ENCODE results near the gene RAI1.
"Not testable (repeated sequence)": the region's sequence is repeated elsewhere in the genome, so short reads cannot be mapped to it uniquely, and the experiment has no call there.

Gene RAI1

DNA sequence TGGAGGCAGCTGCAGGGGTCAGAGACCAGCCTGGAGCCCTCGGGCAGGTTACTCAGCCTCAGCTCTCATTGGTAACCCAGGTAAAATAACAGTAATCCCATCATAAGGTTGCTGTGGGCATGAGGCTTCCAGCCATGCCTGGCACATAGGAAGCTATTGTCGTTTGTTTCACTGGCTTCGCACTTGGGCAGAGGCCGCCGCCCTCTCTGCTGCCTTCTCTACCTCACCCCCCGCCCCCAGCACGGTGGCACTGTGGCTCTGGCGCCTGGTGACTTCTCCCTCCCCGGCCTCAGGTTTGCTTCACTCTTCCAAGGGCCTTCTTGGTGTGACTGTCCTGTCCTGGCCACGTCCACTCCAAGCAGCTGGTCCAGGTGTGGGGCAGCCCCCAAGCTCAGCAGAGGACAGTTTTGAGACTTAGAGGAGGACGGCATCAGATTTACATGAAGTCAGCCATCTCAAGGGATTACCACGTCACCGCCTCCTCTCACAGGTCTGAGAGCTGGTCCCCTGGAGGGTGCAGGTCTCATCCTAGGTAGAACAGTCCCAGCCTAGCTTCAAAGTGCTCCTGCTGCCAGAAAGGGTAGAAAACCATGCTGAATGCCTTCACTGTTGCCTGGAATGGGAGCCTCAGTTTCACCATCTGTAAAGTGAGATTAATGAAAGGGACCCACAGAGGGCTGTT, 120.7 kb downstream of the RAI1 start:
- DNase-seq (ENCODE audit: low read depth), result no peak

DNA sequence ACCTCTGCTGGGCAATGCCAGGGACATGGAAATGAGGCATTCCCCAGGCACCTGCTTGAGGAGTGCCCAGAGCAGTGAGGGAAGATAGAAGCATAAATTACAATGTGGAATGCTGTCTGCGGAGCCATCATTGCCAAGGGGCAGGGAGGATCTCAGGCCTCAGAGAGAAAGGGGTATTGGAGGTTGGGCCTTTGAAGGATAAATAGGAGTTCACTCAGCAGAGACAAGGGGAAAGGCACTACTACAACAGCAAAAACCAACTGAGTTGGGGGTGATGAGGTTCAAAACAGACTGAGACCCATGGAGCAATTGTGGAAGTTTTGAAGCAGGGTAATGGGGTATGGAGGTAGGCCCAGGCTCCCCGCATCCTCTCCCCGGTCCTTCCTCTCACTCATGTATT, 122.7 kb downstream of the RAI1 start:
- DNase-seq (ENCODE audit: low read depth), result no peak

DNA sequence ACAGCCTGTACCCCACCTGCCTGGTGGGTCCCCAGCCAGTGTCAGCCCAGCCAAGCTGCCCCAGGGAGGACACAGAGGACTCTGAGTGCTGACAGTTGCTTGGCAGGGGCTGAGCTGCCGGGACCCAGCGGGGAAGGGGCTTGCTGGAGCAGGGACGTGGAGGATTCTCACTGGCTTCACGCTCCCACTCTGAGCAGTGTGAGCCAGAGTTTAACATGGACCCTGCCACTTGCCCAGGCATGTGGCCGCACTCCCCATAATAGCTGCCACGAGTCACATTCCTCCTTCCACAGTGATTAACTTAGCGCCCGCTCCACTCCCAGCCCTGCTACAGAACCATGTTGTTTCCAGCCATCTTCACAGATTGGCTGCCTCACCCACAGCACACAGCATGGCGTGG, 124.3 kb downstream of the RAI1 start:
- no peak for DNase-seq (ENCODE audit: low read depth)

DNA sequence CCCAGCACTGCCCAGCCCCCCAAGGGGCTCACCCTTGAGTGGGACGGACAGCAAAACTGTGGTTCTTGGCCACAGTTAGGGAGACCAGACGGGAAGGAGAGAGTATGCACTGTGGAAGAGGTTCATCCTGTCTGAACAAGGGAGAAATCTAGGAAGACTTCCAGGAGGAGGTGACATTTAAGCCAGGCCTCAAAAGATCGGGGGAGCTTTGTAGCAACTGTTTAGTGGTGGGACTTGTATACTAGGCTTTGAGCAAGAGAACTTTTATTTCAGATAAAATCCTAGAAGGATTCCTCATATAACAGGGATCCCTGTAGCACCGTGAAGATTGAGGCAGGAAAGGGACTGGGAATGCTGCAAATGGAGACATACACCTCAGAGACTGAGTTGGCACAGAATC, 124.8 kb downstream of the RAI1 start:
- DNase-seq (ENCODE audit: low read depth), result no peak

DNA sequence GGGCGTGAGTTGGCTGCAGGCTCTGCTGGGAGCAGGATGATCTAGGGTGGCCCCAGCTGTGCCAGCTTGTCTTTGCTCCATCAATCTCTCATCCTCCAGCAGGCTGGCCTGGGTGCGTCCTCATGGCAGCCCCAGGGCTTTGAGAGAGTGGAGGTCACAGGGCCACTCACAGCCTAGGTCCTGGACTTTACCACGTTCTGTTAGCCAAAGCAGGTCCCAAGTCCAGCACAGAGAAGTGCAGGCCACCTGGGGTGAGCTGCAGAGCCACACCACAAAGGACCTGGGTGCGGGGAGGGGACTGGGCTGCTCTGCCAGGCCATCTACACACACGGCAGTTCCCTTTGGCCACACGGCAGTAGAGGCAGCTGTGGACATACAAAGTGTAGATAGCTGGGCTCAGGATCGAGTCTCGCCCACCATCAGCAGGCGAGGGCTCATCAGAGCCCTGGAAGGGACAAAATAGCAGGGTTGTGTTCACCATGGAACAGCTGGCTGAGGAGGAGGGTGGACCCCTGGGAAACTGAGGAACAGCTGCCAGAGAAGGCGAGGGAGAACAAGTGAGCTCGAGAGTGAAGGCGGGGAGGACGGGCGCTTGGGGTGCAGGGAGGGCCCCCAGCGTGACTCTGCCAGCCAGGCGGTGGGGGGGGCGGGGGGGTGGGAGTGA, 125.5 kb downstream of the RAI1 start:
- DNase-seq (ENCODE audit: low read depth), result no peak

DNA sequence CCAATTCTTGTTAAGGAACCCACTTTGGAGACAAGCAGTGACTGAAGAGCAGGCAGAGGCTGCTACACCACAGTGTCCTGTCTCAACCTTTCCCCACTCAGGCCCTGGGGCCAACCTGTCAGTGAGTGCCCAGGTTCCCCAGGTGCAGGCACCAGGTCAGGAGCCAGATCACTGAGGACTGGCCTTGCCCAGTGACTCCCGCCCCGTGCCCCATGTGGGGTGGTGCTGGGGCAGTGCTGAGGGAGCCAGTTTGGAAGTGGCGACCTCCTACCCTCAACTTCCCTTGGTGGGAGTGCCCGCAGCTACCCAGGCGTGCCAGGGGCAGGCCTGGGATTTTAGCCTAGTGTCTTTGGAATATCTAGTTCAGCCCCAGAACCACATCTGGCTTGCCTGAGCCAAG, 126.2 kb downstream of the RAI1 start:
- DNase-seq (ENCODE audit: low read depth), result no peak

DNA sequence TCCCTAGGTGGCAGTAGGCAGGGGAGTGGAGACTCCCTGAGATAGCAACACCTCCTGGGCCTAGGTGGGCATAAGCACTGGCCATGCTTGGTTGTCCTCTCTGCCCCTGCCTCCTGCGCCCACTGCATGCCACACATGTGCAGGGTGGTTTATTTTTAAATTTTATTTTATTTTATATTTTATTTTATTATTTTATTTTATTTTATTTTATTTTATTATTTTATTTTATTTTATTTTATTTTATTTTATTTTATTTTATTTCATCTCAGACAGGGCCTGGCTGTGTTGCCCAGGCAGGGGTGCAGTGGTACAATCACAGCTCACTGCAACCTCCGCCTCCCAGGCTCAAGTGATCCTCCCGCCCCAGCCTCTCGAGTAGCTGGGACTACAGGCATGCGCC, 126.9 kb downstream of the RAI1 start:
- not testable (repeated sequence) for DNase-seq (ENCODE audit: low read depth)

DNA sequence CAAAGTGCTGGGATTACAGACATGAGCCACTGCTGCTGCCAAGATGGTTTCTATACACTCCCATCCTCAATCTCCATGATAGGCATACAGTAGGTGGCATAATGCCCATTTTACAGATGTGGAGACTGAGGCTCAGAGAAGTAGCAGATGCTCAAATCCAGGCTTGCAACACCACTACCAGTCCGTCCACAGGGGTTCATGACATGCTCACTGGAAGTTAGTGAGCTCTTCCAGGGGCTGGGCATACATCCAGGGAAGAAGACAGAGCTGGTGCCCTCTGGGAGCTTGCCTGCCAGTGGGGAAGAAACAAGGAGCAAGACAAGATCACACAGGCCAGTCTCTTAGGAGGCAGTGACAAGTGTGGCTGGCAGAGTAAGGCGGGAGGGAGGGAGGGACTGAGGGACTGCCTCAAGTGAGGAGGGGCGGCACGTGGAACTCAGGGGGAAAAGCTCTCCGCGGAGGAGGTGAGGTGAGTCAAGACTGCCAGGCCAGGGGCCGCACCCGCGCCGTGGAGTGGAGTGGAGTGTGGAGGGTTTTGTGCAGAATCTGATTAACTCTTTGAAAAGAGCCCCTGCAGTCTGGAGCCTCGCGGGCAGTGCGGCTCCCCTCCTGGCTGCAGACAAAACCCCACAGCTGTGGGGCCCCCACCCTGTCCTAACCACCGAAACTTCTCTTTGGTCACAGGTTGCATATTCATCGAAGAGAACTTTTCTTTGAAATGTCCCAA, 127.6 kb downstream of the RAI1 start:
- DNase-seq (ENCODE audit: low read depth), result no peak

DNA sequence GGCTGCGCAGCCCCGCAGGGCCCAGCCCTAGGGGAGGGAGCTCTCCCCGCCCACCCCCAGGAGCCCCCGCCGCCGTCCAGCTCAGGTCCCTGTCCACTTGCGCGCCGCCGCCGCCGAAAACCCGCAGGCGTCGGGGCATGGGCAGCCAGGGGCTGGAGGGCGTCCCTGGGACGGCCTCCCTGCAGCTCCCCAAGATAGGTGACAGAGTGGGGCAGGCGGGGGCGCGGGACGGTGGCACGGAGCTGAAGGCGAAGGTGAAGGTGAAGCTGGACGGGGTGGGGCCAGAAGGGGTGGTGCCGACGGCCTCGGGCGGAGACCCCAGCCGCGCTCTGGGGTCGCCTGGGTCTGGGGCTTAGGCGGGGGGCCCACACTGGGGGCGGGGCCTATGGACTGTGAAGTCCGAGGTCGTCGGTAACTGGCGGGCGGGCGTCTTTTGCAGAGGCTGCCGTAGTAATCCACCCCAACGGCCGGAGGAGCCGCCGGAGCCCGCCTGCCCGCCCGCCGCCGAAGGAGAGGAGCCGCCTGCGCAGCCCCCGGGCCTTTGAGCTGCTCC, 128.3 kb downstream of the RAI1 start:
- no peak for DNase-seq (ENCODE audit: low read depth)

DNA sequence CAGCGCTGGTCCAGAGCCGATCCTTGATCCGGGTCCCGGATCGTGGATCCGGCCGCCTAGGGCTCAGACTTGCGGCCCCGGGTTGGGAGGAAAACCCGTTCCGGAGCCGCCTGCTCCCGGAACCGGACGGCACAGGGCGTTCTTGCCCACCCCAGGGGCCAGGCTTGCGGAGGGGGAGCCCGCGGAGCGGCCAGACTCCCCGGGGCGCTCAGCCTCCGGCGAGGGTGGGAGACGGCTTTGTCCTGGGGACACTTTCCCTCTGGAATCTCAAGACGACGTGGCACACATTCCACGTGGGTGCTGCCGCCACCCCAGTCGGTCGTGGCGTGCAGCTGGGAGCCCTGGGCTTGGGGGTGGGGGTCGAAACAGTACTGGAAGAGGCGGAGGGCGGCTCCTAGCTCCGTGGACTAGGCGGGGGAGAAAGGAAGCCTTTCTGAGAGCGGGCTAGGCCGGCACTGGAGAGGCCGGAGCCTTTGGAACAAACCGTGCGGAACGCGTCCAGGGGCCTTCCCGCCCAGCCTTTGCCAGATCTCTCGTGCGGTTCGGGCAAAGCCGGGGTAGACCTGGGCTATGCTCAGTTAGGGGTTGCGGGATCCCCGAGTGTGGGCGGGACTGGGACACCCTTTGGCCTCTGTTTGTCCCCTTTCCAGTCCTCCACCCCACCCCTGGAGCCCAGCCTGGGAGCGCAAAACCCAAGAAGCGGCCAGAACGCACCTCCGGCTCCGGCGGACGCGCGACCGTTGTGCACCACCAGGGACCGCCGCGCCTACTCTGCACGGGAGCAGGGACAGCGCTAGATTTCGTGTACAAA, 129.0 kb downstream of the RAI1 start:
- no peak for DNase-seq (ENCODE audit: low read depth)

DNA sequence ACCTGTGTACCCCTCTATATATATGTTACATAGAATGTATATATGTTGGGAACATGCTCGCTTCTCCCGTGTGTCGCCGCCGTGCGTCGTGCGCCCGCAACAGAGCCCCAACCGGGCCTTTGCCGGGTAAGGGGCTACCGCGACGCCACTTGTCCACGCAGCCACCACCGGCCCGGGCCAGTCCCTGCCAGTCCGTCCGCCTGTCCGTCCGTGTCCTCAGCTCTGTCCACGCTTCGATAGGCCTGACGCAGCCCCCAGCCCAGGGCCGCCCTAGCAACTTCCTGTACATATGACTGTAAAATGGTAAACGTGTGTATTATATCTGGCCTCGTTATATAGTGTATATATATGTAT, 129.6 kb downstream of the RAI1 start:
- DNase-seq (ENCODE audit: low read depth), result no peak

DNA sequence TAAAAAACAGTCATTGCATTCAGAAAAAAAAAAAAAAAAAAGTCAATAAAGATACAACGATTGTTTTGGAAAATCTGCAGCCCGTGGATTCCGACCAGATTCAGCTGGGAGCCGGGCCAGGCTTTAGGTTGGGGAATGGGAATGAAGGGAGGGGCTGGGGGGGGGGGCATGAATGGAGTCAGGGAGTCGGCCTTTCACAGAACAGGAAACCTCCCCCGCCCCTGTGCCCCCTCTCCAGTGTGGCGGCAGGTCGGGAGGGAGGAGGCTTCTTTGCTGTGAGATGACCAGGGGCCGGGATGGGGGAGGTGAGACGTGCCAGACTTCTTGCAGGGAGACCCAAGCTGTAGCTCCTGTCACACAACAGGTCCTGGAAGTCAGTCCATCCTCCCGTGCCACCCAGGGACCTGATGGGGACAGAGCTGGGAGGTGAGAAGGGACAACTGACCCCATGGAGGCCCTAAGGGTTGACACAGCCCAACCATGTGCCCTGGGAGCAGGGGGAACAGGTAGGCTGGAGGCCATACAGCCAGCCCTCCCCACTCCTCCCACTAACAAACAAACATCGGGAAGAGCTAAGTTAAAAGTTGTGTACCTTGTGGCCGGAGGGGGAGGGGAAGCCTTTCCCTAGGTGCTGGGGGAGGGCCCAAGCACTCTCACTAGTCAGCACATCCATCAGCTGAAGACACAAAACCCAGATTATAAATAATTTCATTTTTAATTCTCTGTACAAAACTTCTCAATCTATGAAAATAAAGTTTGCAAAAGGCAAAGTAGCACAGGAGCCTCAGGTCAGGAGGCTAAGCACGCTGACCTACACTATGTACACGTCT, 130.3 kb downstream of the RAI1 start:
- no peak for DNase-seq (ENCODE audit: low read depth)

DNA sequence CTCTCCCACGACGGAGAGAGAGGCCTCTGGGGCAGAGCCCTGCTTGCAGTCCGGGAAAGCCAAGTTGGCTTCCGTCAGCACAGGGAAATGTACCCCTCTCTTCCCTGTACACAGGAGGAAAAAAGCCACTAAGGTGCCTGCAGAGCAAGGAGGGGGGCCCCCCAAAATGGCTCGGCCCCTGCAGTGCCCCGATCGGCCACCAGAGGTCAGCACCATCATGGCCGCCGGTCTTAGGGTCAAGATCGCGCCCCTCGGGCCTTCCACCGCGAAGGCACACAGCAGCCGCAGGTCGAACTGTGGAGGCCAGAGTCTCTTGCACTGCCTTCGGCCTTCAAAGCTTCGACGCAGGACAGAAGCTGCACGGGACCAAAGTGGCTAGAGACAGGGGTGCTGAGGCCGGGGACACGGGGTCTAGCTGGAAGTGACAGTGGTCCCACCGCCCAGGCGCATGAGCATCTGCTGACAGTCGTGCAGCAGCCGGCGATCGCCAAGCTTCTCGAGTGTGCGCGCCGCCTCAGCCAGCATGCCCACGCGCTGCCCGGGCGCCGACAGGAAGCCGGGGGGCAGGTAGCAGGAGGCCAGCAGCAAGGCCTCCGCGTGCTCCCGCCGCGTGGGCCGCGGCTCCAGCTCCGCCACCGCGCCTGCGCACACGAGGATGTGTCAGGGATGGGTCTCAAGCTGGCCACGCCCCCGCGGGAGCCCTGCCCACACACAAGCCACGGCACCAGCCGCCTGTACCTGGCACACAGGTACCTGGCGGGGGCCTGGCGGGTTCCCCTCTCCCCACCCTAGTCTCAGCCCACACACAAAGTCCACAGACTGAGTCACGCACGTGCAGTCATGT, 131.2 kb downstream of the RAI1 start:
- peak; percentile 49 for DNase-seq (ENCODE audit: low read depth)

DNA sequence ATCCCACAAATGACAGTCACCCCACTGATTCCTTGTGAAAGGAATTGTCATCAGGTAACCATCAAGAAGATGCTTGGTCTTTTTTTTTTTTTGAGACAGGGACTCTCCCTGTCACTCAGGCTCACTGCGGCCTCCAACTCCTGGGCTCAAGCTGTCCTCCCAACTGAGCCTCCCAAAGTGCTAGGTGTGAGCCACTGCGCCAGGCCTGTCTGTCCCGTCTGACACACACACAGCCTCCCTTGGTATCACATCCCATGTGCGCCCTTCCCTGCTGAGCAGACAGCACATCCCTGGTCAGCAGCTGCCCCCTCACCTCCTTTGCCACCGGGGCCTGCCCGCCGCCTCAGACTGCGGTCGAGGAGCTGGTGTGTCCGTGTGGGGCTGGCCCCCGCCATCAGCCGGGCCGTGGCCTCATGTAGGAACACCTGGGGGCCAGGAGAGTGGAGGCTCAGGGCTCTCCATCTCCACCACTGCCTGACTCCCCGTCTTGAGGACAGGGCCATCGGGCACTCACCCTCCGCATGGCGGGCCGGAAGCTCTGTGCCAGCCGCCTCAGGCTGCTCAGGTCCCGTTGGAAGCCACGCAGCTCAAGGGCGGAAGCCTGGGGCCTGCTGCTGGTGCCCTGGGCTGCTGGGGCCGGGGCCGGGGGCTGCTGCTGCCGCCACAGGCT, 131.9 kb downstream of the RAI1 start:
- no peak for DNase-seq (ENCODE audit: low read depth)

DNA sequence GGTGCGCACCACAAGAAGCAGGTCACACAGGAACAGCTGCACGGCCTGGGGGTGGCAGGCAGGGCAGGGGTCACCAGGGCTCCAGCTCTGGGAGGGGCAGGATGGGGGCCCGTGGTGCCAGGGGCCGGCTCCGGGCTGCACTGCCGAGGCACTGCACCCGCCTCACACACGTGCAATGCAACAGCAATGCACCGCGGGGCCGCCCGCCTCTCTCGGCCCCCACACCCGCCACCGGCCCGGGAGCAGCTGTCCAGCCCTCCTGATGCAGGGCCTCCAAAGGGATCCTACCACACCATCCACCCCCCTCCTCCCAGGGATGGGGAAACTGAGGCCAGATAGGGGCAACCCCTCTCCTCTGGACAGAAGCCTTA, 132.5 kb downstream of the RAI1 start:
- DNase-seq (ENCODE audit: low read depth), result no peak

DNA sequence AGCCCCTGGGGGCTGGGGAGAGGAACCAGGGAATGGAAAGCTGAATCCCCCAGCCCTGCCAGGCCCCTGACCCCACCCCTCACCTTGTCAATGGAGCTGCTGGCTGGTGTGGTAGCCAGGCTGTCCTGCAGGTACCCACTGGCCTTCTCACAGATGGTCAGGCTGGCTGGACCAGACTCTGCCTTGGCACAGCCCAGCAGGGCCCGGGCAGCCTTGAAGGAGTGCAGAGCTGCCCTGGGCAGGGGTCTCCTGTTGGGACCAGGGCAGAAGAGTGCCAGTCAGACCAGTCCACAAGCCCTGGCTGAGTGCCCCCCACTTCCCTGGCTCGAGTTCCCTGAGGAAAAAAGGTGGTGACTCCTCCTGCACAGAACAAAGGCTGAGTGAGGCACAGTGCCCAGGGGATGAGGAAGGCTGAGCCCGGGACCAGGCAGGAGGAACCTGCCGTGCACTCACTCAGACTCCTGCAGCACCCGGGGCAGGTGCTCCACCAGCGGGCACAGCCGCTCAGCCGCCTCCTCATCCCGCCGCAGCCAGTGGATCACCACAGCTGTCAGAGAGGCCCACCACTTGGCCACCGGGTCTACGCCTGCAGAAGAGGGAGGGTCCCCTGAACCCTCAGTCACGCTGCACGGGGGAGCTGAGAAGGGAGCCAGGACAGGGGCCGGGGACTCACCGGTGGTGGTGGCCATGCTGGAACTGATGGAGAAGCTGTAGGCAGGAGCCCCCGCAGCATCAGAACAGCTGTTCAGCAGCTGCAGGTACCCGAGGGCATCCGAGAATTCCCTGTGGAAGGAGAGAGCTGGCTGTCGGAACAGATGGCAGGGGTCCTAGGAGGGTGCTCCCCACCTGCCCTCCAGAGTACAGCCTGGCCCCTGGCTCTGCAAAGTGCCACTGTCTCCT, 133.2 kb downstream of the RAI1 start:
- no peak for DNase-seq (ENCODE audit: low read depth)

DNA sequence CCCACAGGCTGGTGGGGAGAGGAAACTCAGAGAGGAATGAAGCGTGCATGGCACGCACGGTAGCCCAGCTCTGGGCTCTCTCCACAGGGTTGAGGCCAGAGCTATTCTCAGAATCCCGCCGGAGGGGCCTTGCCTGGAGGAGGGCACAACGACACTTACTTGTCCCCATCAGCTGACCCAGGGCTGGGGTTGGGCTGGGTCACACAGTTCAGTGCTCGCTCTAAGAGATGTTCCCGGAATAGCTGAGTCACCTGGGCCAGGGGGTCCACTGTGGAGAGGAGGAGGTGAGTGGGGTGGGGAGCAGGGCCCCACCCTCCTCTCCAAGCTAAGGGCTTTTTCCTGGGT, 133.8 kb downstream of the RAI1 start:
- DNase-seq (ENCODE audit: low read depth), result no peak

DNA sequence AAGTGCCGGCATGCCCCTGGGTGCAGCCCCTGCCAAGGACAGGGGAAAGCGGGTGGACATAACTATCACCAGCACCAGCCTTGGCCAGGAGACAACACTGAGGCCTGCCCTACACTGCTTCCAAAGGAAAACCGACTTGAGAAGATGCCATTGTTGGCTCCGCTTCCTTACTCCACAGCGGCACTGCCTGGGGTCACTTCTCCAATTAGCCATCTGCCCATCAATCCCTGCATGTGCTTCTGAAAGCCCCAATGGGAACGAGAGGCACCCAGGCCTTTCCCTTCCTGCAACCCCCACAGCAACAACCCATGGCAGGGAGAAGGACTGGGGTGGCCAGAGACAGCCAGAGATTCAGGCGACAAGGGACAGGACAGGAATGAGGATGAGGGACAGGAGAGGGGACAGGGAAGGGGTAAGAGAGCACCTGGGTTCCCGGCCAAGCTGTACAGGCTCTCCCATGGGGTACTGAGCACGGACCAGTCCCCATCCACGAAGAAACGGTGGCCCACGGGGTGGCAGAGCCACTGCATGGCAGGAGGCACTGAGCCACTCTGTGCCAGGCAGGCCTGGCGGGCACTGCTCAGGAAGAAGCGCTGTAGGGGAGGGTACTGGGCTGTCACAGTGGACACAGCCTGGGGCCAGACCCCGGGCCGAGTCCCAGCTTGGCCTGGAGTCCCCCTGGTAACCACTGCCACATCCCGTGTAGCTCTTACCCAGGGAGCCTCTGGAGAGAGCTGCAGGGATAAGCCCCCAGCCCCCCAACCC, 134.4 kb downstream of the RAI1 start:
- DNase-seq (ENCODE audit: low read depth), result no peak
